Fibroblast of mammary gland (primary cell): ENCODE measurements around the gene SLC25A48.

ENCODE experiments used
- DNase-seq: peaks from one replicate; pipeline ENCODE4 v3.0.0-alpha.2; 2010; ENCODE audit warnings: low read depth
- H3K4me3 ChIP-seq: 2 replicates; pipeline ENCODE4 v1.5.1; 2011; ENCODE audit warnings: low read depth, mild to moderate bottlenecking, low read length, moderate library complexity; ENCODE audit not compliant: control insufficient read depth
- TF ChIP-seq, protein P1 (sequence below): conservative IDR thresholded peaks from 2 replicates; pipeline ENCODE4 v1.5.1; 2011; ENCODE audit warnings: low read depth, low read length, inconsistent platforms; ENCODE audit not compliant: control insufficient read depth, insufficient read depth

Gene SLC25A48

GRCh38 chr5:135921388-135921787, 86.9 kb downstream of the SLC25A48 start:
- no peak overlapping the region for H3K4me3 ChIP-seq
- peak; percentile 61 for DNase-seq
- TF ChIP-seq, protein P1, sequence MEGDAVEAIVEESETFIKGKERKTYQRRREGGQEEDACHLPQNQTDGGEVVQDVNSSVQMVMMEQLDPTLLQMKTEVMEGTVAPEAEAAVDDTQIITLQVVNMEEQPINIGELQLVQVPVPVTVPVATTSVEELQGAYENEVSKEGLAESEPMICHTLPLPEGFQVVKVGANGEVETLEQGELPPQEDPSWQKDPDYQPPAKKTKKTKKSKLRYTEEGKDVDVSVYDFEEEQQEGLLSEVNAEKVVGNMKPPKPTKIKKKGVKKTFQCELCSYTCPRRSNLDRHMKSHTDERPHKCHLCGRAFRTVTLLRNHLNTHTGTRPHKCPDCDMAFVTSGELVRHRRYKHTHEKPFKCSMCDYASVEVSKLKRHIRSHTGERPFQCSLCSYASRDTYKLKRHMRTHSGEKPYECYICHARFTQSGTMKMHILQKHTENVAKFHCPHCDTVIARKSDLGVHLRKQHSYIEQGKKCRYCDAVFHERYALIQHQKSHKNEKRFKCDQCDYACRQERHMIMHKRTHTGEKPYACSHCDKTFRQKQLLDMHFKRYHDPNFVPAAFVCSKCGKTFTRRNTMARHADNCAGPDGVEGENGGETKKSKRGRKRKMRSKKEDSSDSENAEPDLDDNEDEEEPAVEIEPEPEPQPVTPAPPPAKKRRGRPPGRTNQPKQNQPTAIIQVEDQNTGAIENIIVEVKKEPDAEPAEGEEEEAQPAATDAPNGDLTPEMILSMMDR: no peak

- H3K4me3 ChIP-seq: no peak overlapping the region
- no peak for DNase-seq
- TF ChIP-seq, protein P1: no peak
Observed at GRCh38 chr5:135930029-135930948, 95.8 kb downstream of the SLC25A48 start.

GRCh38 chr5:135930949-135931295, 96.5 kb downstream of the SLC25A48 start:
- no peak for DNase-seq
- TF ChIP-seq, protein P1: no peak
- no peak overlapping the region for H3K4me3 ChIP-seq

DNA sequence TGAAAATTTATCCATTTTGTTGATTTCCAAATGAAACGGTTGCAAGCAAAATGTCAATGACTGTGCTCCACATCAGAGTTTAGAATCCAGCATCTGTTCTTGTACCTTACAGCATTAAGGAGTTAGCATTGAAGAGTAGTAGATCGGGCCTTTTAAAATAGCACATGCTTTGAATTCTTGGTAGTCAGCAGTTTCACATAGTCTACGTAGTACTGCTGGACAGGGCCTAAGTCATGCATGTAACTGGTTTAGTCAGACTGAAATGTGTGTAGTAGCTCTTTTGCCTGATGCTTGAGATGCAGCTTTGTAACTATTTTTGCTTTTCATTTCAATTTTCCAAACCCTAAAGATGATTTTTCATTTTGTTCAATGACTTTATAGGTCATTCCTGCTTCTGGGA, 100.5 kb downstream of the SLC25A48 start:
- TF ChIP-seq, protein P1: no peak
- no peak for DNase-seq
- H3K4me3 ChIP-seq: no peak overlapping the region

DNA sequence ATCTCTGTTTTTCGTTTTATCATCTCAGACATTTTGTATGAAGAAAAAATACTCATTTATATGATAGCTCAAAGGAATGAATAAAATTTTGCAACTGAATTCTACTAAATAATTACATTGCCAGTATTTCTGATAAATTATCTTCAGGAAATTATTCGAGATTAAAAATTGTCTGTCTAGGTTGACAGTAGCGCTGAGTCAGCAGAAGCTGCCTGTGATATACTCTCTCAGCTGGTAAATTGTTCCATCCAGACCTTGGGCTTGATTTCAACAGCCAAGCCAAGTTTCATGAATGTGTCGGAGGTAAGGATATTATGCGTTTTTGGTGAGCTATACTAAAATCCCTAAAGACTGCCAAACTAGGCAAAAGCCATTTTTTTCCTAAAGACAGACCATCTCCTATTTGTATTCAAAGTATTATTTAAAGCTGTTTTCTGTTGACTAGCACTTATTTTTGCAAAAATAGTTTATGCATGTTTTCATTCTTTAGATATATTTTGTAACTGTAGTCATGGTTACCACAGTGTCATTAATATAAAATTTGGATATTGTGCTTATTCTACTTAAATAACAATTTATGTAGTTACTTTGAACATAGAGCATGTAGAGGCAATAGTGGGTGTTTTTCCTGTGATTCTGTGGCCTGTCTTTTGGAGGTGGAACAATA, 102.9 kb downstream of the SLC25A48 start:
- TF ChIP-seq, protein P1: no peak
- no peak for DNase-seq
- no peak overlapping the region for H3K4me3 ChIP-seq
